ENCODE results near the gene RGS12.
A peak's percentile ranks its signal among the peaks of the same experiment; 100 is the strongest.
"Not testable (repeated sequence)": the region's sequence is repeated elsewhere in the genome, so short reads cannot be mapped to it uniquely, and the experiment has no call there.

Gene RGS12

DNA sequence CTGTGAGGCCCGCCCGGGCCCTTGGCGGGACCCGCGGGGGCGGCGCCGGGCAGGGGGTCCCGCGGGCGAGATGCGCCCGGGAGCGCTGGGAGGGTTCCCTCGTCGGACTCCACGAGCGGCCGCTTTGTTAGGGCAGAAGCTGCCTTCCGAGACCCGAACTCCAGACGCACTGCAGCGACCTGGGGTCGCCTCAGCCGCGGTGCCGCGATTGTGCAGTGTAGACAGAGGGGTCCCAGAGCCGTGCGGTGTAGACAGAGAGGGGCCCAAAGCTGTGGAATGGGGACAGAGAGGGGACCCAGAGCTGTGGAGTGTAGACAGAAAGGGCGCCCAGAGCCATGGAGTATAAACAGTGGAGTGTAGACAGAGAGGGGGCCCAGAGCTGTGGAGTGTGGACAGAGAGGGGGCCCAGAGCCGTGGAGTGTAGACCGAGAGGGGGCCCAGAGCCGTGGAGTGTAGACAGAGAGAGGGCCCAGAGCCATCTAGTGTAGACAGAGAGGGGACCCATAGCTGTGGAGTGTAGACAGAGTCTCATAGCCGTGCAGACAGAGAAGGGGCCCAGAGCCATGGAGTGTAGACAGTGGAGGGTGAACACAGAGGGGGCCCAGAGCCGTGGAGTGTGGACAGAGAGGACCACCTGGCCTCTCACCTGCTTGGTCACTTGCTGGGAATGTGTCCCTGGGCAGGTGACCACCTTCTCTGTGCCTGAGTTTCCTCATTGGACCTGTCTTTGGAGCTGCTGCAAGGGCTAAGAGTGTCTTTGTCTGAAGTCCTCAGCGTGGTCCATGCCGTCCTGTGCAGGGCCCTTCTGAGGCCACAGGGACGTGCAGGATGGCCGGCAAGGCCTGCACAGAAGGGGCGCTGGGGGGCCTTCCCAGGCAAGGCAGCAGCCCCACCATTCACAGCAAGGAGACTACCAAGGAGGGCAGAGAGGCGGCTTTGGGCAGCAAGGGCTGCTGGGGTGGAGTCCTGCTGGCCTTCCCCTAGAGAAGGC is 875 bp downstream of the RGS12 start:
- H3K9ac ChIP-seq (ENCODE audit: low read depth, low read length): peak overlapping the region; percentile 70
- no peaks in the 10 kb centered on the region; the same call in 1 of the 2 replicates for H3K4me1 ChIP-seq (ENCODE audit: insufficient read depth, low read length)
- no peaks in the 10 kb centered on the region for H3K9me3 ChIP-seq (ENCODE audit: control insufficient read depth, insufficient read depth, low read length)
- H3K36me3 ChIP-seq (ENCODE audit: insufficient read depth, low read length): no peaks in the 10 kb centered on the region

DNA sequence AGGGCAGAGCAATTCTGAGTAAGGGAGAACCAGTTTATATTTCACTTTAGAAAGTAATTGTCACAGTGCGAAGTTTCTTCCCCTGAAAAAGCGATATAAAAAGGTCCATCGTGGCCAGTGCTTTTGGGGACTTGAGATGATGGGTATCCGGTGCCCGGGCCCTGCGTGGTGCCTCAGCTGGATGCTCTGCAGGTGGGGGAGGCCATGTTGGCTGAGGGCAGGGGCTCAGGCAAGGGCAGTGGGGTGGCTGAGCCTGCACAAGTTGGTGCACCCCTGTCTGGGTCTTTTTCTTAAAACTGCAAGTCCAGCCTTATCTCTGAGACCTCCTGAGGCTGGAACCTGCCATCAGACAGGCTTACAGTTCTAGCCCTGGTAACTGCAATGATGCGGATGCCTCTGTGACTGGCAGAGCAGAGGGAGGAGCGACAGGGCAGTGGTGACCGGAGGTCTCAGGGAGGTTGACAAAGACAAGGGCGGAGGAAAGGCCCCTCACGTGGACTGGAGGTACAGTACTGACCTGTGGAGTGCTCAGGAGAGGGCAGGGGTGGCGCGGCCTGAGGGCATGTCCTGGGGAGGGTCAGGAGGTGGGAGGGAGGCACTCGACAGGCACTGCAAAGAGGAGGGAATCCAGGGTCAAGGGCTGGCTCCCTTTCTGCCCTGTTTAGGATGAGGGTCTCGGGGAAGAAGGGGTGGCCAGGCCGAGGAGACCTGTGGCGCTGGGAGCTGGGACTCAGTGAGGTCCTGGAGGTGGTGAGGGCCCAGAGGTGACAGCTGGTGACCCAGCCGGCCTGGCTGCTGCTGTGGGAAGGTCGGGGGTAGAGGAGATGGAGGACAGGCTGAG is 1.8 kb downstream of the RGS12 start:
- Histone ChIP-seq H3K4me1 (ENCODE audit: insufficient read depth, low read length) (no peaks in the 10 kb centered on the region; the same call in 1 of the 2 replicates), H3K9ac (ENCODE audit: low read depth, low read length) (no peak overlapping the region), H3K9me3 (ENCODE audit: control insufficient read depth, insufficient read depth, low read length) (no peaks in the 10 kb centered on the region), H3K36me3 (ENCODE audit: insufficient read depth, low read length) (no peaks in the 10 kb centered on the region)

DNA sequence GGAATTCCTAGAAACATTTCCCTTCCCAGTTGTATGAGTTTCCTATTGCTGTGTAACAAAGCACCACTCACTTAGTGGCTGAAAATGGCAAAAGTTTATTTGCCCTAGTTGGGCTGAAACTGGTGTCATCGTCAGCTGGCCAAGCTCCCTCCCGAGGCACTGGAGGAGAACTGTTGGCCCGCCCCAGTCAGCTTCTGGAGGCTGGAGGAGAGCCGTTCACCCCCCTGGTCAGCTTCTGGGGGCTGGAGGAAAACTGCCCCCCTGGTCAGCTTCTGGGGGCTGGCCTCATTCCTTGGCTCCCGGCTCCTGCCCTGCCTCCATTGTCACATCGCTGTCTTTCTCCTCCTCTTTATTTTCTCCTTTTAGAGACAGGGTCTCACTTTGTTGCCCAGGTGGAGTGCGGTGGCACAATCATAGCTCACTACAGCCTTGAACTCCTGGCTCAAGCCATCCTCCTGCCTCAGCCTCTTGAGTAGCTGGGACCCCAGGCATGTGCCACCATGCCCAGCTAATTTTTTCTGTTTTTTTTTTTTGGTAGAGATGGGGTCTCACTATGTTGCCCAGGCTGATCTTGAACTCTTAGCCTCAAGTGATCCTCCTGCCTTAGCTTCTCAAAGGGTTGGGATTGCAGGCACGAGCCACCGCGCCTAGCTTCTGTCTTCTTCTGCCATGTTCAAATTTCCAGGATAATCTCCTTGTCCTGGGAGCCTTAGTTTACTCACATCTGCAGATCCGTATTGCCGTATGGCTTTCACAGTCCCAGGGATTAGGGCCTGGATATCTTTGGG is 3.2 kb downstream of the RGS12 start:
- Histone ChIP-seq H3K4me1 (ENCODE audit: insufficient read depth, low read length) (no peaks in the 10 kb centered on the region; the same call in 1 of the 2 replicates), H3K9me3 (ENCODE audit: control insufficient read depth, insufficient read depth, low read length) (no peaks in the 10 kb centered on the region), H3K9ac (ENCODE audit: low read depth, low read length) (no peak overlapping the region)

DNA sequence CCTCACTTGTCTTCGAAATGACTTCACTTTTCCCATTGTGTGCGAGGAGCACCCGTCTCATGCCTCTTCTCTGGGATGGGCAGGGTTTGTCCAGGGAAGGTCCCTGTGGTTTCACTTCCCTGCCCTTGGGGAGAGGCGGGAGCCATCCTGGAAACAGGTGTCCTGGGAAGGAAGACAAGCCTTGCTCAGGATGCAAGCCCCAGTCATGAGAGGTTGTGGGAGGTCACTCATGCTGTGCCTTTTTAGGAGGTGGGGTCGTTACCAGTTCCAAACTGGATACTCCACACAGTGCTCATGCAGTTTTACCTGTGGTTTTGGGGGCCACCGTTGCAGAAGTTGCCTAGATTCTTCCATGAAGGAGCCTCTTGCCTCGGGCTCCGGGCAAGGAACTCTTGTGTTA is 3.8 kb downstream of the RGS12 start:
- no peaks in the 10 kb centered on the region for H3K9me3 ChIP-seq (ENCODE audit: control insufficient read depth, insufficient read depth, low read length)
- no peaks in the 10 kb centered on the region for H3K36me3 ChIP-seq (ENCODE audit: insufficient read depth, low read length)
- H3K4me1 ChIP-seq (ENCODE audit: insufficient read depth, low read length): no peaks in the 10 kb centered on the region; the same call in 1 of the 2 replicates
- no peak overlapping the region for H3K9ac ChIP-seq (ENCODE audit: low read depth, low read length)

More for the DNA sequence above, 3.2 kb downstream of the RGS12 start:
- H3K36me3 ChIP-seq (ENCODE audit: insufficient read depth, low read length): no peaks in the 10 kb centered on the region

DNA sequence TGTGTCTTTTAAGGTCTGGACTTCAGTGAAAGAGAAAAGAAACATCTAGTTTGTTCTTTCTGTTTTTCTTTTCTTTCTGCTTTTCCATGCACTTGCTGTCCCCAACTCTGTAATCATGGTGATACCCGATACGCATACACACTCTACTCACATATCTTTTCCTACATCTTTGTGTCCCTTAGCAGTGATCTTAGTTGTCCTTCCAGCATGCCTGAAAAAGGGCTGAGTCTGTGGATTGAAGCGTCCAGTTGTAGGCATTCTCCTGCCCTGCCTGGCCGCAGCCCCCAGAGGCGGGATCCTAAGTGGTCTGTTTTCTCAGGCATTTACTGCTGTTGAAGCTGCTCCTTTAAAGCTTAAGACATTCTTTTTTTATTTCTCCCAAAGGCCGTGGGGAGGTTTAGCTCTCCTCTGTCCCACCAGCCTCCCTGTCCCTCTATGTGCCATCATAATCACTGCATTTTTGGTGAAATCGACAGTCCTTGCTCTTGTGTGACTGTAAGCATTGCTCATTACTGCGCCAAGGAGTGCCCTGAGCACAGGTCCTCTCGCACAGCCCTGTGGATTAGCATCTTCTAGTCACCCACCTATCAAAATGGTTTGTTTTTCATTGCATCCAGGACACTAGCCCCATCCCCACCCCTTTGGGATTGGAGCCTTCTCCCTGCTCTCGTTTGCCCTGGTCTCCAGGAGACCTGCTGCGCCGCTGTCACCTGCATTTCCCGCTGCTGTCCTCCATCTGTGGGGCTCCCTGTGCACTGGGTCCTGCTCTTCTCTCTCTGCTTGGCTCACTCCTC is 4.4 kb downstream of the RGS12 start:
- no peaks in the 10 kb centered on the region for H3K9me3 ChIP-seq (ENCODE audit: control insufficient read depth, insufficient read depth, low read length)
- H3K4me1 ChIP-seq (ENCODE audit: insufficient read depth, low read length): no peaks in the 10 kb centered on the region; the same call in 1 of the 2 replicates
- no peaks in the 10 kb centered on the region for H3K36me3 ChIP-seq (ENCODE audit: insufficient read depth, low read length)
- H3K9ac ChIP-seq (ENCODE audit: low read depth, low read length): no peak overlapping the region

DNA sequence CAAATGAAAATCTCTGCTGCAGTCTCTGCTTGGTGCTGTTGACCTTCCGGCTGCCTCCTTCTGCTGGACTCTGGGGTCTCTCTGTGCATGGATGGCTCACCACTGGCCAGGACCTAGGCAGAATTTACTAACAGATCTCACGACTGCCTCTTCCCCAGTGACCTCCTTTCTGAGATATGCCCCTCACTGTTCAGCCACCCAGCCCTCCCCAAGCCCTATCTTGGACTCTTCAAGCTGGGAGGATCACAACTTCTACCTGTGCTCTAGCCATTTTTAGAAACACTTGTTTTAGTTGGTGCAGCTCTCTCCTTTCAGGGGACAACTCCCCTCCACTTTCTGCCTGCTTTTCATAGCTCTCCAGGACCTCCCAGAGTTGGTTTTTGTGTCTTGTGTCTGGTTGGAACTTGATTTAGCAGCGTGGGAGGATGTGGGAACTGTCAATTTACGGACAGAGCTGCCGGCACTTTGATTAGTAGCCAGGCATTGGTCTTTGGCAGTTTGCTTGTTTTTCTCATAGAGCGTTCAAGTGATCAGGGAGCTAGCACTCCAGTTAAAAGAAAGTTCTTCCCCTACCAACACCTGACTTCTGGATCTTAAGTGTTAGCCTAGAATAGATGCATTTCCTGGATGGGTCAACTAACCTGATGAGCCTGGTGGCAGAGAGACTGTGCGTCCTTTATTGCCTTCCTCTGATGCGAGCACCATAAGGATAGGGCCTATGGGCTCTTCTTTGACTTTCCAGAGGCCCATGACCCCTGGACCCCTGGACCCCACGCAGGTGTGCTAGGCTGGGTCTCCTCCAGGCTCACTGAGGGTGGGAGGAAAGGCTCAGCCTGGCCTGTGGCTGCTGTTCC is 6.5 kb downstream of the RGS12 start:
- H3K4me1 ChIP-seq (ENCODE audit: insufficient read depth, low read length): peaks cover 8% of the 10 kb centered on the region
- no peaks in the 10 kb centered on the region for H3K36me3 ChIP-seq (ENCODE audit: insufficient read depth, low read length)
- H3K9me3 ChIP-seq (ENCODE audit: control insufficient read depth, insufficient read depth, low read length): no peaks in the 10 kb centered on the region
- no peak overlapping the region for H3K9ac ChIP-seq (ENCODE audit: low read depth, low read length)

DNA sequence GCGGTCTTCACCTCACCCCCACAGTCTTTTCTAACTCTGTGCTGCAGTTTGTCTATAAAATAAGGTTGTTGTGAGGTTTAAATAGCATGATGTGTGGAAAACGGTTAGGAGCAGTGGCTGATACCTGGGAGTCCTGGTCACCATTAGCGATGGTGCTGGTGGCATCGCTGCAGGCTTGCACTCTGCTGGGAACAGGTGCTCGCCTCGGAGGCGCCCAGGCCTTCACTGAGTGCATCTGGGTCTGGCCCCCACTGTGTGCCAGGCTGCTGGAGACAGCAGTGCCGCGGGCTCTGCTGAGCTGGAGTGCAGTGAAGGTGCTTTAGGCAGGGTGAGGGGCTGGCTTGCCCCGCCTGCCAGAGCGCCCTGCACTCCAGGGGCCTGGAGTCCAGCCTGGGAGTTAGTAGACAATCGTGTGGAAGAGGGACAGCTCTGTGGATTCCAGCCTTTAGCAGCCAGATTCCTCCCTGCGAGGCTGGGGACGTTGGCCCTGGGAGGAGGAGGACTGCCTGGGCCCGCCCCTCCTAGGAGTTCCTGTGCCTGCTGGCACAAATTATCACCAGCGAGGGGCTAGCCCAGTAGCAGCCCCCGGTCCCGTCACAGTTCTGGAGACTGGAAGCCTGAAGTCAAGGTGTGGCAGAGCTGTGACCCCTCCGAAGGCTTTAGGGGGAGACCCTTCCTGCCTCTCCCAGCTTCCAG is 7.3 kb downstream of the RGS12 start:
- H3K9me3 ChIP-seq (ENCODE audit: control insufficient read depth, insufficient read depth, low read length): no peaks in the 10 kb centered on the region
- H3K9ac ChIP-seq (ENCODE audit: low read depth, low read length): no peak overlapping the region
- H3K36me3 ChIP-seq (ENCODE audit: insufficient read depth, low read length): no peaks in the 10 kb centered on the region
- peaks cover 14% of the 10 kb centered on the region for H3K4me1 ChIP-seq (ENCODE audit: insufficient read depth, low read length)

DNA sequence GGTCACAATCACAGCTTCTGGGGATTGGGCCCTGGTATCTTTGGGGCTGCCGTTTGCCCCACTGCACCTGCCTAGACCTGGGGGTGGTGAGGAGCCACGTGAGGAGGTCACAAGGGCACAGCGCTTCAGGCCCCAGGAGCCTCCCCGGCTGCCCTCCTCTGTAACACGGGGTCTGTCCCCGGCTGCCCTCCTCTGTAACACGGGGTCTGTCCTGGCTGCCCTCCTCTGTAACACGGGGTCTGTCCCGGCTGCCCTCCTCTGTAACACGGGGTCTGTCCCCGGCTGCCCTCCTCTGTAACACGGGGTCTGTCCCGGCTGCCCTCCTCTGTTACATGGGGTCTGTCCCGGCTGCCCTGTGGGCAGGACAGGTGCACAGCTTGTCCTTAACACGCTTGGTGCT is 8.1 kb downstream of the RGS12 start:
- H3K9ac ChIP-seq (ENCODE audit: low read depth, low read length); H3K36me3 ChIP-seq (ENCODE audit: insufficient read depth, low read length); H3K9me3 ChIP-seq (ENCODE audit: control insufficient read depth, insufficient read depth, low read length): not testable (repeated sequence)
- H3K4me1 ChIP-seq (ENCODE audit: insufficient read depth, low read length): peaks cover 22% of the 10 kb centered on the region

DNA sequence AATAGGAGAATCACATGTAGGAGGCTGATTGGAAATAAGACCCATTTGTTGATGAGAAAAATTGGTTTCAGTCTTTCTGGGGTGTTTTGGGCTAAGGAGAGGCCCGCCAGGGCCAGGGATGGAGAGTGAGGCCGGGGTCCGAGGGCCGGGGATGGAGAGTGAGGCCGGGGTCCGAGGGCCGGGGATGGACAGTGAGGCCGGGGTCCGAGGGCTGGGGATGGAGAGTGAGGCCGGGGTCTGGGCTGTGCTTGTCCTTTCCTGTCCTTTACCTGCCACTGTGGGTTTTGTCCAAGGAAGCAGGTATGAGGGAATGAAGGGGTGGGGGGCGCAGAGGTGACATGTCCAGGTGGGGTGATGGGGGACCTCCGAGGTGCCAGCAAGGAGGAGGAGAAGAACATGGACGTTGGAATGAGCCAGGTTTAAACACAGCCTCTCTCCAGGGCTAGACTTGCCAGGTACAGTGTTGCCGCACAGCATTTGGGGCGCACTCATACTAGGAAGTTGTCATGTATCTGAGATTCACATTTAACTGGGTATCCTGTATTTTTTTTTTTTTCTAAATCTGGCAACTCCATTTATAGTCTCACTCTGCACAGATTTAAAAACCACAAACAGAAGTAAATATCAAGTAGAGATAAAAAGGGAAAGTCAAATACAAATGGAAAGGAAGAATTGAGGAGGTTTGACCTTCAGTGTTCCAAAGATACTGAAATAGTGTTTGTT is 8.8 kb downstream of the RGS12 start:
- no peaks in the 10 kb centered on the region for H3K9me3 ChIP-seq (ENCODE audit: control insufficient read depth, insufficient read depth, low read length)
- no peaks in the 10 kb centered on the region for H3K36me3 ChIP-seq (ENCODE audit: insufficient read depth, low read length)
- H3K4me1 ChIP-seq (ENCODE audit: insufficient read depth, low read length): peaks cover 27% of the 10 kb centered on the region
- H3K9ac ChIP-seq (ENCODE audit: low read depth, low read length): no peak overlapping the region

DNA sequence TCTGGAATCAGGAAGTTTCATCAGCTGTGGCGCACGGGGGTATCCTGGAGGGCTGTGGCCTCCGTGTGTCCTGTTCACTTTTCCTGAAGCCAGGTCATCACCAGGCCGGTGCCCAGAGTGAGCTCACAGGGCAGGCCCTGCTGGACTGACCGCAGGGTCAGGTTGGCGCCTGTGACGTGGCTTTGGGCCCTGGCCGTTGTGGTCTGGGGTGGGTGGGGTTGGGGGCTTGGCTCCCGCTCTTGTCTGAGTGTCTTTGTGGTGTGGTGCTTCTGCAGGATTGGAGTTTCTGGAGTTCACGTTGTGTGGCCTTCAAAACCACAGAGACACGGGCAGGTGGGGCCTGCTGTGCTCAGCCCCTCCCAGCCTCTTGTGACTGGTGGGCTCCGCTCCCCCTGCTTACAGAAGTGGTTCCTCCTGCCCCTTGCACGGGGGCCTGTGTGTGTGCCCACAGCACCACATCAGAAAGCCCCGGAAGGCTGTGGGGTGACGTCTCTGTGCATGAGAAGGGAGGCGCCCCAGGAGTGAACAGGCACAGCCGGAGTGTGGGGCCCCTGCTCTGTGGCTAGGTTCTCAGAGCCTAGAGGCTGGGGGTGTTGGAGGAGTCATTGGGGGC is 9.5 kb downstream of the RGS12 start:
- H3K9ac ChIP-seq (ENCODE audit: low read depth, low read length): no peak overlapping the region
- H3K36me3 ChIP-seq (ENCODE audit: insufficient read depth, low read length): no peaks in the 10 kb centered on the region
- peaks cover 27% of the 10 kb centered on the region for H3K4me1 ChIP-seq (ENCODE audit: insufficient read depth, low read length)
- no peaks in the 10 kb centered on the region for H3K9me3 ChIP-seq (ENCODE audit: control insufficient read depth, insufficient read depth, low read length)

DNA sequence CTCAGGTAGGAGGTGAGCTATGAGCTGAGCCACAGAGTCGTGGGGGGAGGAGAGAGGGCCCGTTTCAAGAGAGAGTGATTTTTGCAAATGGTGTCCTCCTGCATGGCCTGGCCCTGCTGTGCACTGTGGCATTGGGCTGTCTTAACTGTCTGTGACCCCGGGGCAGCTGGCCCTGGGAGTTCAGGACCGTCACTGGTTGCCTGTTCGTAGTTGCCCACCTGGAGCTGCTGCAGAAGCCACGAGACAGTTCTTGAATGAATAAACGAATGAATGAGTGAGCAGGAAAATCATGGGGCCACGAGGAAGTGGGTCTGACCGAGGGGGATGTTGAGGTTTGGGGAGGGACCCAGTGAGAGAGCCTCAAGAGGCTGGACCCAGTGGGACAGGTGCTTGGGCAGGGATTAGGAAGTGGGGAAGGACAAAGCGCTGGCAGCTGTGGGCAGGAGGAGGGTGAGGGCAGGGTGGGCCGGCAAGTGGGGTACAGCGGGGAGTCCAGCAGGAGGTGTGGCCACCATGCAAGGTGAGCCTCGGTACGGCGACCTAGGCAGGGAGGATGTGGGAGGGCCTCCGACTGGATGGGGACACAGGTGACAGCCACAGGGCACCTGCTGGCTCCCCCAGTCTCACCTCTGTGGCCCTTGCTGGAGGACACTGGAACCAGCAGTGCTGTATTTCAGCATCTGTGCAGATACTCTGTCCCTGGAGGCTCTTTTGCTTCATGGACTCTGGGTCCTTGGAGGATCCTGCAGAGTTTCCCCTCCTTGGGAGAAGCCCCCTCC is 10.2 kb downstream of the RGS12 start:
- H3K9ac ChIP-seq (ENCODE audit: low read depth, low read length): no peak overlapping the region
- H3K9me3 ChIP-seq (ENCODE audit: control insufficient read depth, insufficient read depth, low read length): no peaks in the 10 kb centered on the region

More for the DNA sequence above, 10.2 kb downstream of the RGS12 start:
- H3K4me1 ChIP-seq (ENCODE audit: insufficient read depth, low read length): peaks cover 27% of the 10 kb centered on the region
- H3K36me3 ChIP-seq (ENCODE audit: insufficient read depth, low read length): no peaks in the 10 kb centered on the region
